CD4-positive, alpha-beta T cell (primary cell): ENCODE data around the gene ATP4A. TPM values are rescaled to one million over a fixed set of nuclear protein-coding genes. Genes with fewer than 3 reads are reported as not detected.

ENCODE experiments used
- ATAC-seq: fragments of 200-7000 bp; cut with Tn5 transposase; one replicate; pipeline ENCODE4 v1.10.0; 2022; ENCODE audit warnings: mild to moderate bottlenecking; ENCODE audit not compliant: poor library complexity
- CTCF ChIA-PET: fragments of 350-600 bp; sonication (Branson Sonifier 250); formaldehyde crosslinking; loops from one replicate; lab custom pipeline; 2021; ENCODE audit warnings: antibody characterized with exemption, inconsistent platforms; lab: Charles Lee
- POLR2A ChIA-PET: fragments of 350-600 bp; sonication (Branson Sonifier 250); formaldehyde crosslinking; loops from one replicate; lab custom pipeline; 2021; ENCODE audit warnings: antibody characterized with exemption, inconsistent platforms; lab: Charles Lee
- DNase-seq, 14 experiments: peaks; one replicate each; pipeline ENCODE4 v3.0.0-alpha.2; 2013 to 2020; ENCODE audit warnings: mixed read lengths in 2 of 14
- H3K27ac ChIP-seq, 2 donors: one replicate each; pipeline versions ENCODE4 v1.5.1 to v1.7.0; 2013; ENCODE audit warnings: low read length in 2 of 2, low read depth in 1 of 2, mild to moderate bottlenecking in 1 of 2
- H3K27me3 ChIP-seq, 2 experiments: 1 replicate in 1 of 2; 2 replicates in 1 of 2; pipeline versions ENCODE4 v1.6.1 to v1.7.0; 2013; ENCODE audit warnings: low read length in 2 of 2, control low read depth in 1 of 2, mild to moderate bottlenecking in 1 of 2, moderate library complexity in 1 of 2; ENCODE audit not compliant: insufficient read depth in 2 of 2, control insufficient read depth in 1 of 2
- H3K36me3 ChIP-seq: one replicate; pipeline ENCODE4 v1.6.1; 2013; ENCODE audit warnings: low read length, control low read depth; ENCODE audit not compliant: insufficient read depth
- H3K4me1 ChIP-seq: one replicate; pipeline ENCODE4 v1.6.1; 2013; ENCODE audit warnings: low read length, control low read depth; ENCODE audit not compliant: insufficient read depth
- H3K4me3 ChIP-seq: one replicate; pipeline ENCODE4 v1.5.1; 2013; ENCODE audit warnings: mild to moderate bottlenecking, low read length, moderate library complexity
- H3K9me3 ChIP-seq, 2 experiments: 1 replicate in 1 of 2; 2 replicates in 1 of 2; pipeline versions ENCODE4 v1.6.1 to v1.7.0; 2013; ENCODE audit warnings: low read length in 2 of 2, mild to moderate bottlenecking in 2 of 2, control low read depth in 1 of 2, moderate library complexity in 1 of 2; ENCODE audit not compliant: control insufficient read depth in 1 of 2, insufficient read depth in 1 of 2
- H3K27ac Mint-ChIP-seq: one replicate; pipeline ENCODE4 v1.8.0; 2020; ENCODE audit warnings: mixed read lengths
- H3K27me3 Mint-ChIP-seq: one replicate; pipeline ENCODE4 v1.8.0; 2021; ENCODE audit warnings: mixed read lengths
- H3K36me3 Mint-ChIP-seq: one replicate; pipeline ENCODE4 v1.8.0; 2021; ENCODE audit warnings: low read depth, mixed read lengths
- H3K4me1 Mint-ChIP-seq: one replicate; pipeline ENCODE4 v1.8.0; 2021; ENCODE audit warnings: low read depth, mixed read lengths
- H3K4me3 Mint-ChIP-seq: one replicate; pipeline ENCODE4 v1.8.0; 2020; ENCODE audit warnings: mild to moderate bottlenecking, mixed read lengths
- H3K9me3 Mint-ChIP-seq: one replicate; pipeline ENCODE4 v1.8.0; 2020; ENCODE audit warnings: mixed read lengths
- intact Hi-C, 2 experiments: fragments of 100-400 bp; cut with DNase I in 1 of 2; cut with micrococcal nuclease in 1 of 2; formaldehyde crosslinking; loops; one replicate each; pipeline versions ENCODE4 v1.15.1 to v1.9.0; 2023 to 2025; cut with DNase I, micrococcal nuclease
- polyA plus RNA-seq, 2 donors: library from polyadenylated mRNA; unstranded; fragments of 120-200 nt; gene quantifications; one replicate each; pipeline ENCODE4 v1.2.1, GENCODE V29; 2013
- total RNA-seq, 174 experiments: library from RNA in 2 of 174; stranded (reverse) in 2 of 174; gene quantifications; one replicate each; pipeline ENCODE4 v1.2.3 and lab custom pipeline; 2021 to 2026
- TF ChIP-seq, protein P1 (sequence below): fragments of 200-600 bp; IDR thresholded peaks from one replicate; pipeline ENCODE4 v1.8.0; 2022; ENCODE audit warnings: antibody characterized with exemption, mild to moderate bottlenecking

Gene ATP4A
- total RNA-seq = not detected
- not detected for polyA plus RNA-seq (2013, experiment 1 of 2)
- polyA plus RNA-seq (2013, experiment 2 of 2) = not detected
- total RNA-seq (lab: John Stamatoyannopoulos, UW) = 0 to 0.20 (median 0) reads per million in 172 experiments

DNA sequence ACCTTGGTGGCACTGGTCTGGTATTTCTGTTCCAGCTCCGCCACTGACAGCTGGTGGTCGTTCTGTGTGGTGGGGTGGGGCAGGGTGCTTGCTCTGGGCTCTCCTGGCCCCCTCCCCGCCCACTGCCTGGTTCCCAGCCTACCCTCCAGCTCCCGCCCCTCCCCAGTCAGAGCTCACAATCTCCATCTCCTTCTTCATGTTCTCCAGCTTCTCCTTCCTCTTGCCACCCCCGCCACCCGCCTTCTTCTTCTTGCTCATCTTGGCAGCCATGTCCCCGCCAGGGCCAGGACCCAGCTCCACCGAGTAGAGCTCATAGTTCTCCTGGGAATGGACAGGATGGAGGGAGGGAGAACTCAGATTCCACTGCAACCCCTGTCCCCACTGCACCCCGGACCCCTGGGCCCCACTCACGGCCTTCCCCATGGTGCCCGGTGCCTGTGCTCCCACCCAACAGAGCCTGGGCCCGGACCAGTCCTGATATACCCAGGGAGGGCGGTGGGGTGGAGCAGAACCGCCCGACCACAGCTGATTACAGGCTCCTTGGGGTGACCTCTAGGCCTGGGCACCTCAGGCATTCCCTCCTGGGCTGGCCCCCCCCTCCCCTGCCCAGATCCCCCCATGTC is at the start of gene ATP4A:
TSS of gene ATP4A (minus strand) at position 452 of the 623 bp plus-strand sequence. CDS start at position 423, 29 bp downstream.
- ATAC-seq (no peak), DNase-seq (no peak)
- H3K9me3 Mint-ChIP-seq = no peaks in the 10 kb centered on the region
- Histone ChIP-seq H3K36me3 (no peaks in the 10 kb centered on the region), H3K9me3 (peaks cover 0 to 15% of the 10 kb centered on the region in 2 experiments), H3K4me3 (no peak within 1 kb of the TSS), H3K27ac (no peak within 1 kb of the TSS), H3K27me3 (peaks cover 12 to 36% of the 10 kb centered on the region in 2 experiments), H3K4me1 (peaks cover 9% of the 10 kb centered on the region)
- intact Hi-C loops = loop anchor here in 1 of 2 experiments (10.0 kb wide), 1 partner anchor 111 kb away; no protein-coding TSS in a partner anchor
- H3K4me3 Mint-ChIP-seq = no peak within 1 kb of the TSS
- peaks cover 73% of the 10 kb centered on the region for H3K27me3 Mint-ChIP-seq
- CTCF ChIA-PET = no interaction called here
- H3K4me1 Mint-ChIP-seq = peaks cover 9% of the 10 kb centered on the region
- H3K27ac Mint-ChIP-seq = no peak within 1 kb of the TSS
- POLR2A ChIA-PET = no interaction called here
- TF ChIP-seq, protein P1, sequence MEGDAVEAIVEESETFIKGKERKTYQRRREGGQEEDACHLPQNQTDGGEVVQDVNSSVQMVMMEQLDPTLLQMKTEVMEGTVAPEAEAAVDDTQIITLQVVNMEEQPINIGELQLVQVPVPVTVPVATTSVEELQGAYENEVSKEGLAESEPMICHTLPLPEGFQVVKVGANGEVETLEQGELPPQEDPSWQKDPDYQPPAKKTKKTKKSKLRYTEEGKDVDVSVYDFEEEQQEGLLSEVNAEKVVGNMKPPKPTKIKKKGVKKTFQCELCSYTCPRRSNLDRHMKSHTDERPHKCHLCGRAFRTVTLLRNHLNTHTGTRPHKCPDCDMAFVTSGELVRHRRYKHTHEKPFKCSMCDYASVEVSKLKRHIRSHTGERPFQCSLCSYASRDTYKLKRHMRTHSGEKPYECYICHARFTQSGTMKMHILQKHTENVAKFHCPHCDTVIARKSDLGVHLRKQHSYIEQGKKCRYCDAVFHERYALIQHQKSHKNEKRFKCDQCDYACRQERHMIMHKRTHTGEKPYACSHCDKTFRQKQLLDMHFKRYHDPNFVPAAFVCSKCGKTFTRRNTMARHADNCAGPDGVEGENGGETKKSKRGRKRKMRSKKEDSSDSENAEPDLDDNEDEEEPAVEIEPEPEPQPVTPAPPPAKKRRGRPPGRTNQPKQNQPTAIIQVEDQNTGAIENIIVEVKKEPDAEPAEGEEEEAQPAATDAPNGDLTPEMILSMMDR = no peak
- H3K36me3 Mint-ChIP-seq = no peaks in the 10 kb centered on the region

DNA sequence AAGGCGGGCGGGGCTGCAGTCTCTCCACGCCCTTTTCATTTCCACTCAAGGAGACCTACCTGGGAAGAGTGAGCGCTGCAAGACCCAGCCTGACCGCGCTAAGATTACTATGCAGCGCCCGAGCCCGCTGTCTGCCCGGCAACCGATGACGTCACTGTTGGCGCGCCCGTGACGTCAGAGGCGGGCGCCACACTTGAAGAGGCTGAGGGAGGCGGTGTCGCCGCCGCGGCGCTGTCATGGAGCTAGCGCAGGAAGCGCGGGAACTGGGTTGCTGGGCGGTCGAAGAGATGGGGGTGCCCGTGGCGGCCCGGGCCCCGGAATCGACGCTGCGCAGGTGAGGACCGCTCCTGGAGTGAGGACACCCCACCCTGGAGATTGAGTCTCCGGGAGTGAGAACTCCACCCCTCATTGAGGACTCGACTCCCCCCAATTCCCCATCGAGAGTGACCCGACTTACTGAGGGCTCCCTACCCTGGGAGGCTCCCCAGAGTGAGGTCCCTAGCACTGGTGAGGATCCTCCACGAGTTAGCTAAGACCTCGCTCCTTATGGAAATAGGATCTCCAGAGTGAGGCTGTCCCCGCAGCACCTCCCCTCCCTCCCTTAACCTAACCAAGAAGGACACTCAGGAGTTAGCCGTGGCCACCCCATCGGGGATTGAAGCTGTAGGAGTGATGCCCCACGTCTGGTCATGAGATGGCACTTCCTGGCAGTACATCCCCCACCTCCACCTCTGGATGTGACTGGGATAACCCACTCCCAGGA is 49.3 kb upstream of the ATP4A start, which contains the start of gene HAUS5:
TSS of gene HAUS5 (plus strand) at position 177 of the 763 bp plus-strand sequence. CDS start at position 237, 60 bp downstream.
- Mint-ChIP-seq H3K4me3 (peak within 1 kb of the TSS; percentile 94), H3K27ac (peak within 1 kb of the TSS; percentile 94), H3K36me3 (peaks cover 16% of the 10 kb centered on the region), H3K4me1 (peaks cover 36% of the 10 kb centered on the region), H3K27me3 (no peaks in the 10 kb centered on the region), H3K9me3 (no peaks in the 10 kb centered on the region)
- TF ChIP-seq, protein P1 = no peak
- peak; percentile 89 to 98 (median 95) for DNase-seq
- H3K27me3 ChIP-seq = no peaks in the 10 kb centered on the region
- intact Hi-C loops = loop anchor here (1.0 to 2.0 kb wide), 5 partner anchors 16 to 67 kb away; partner anchors contain the start of genes COX6B1 (in 1 of the 2), RBM42 (in 1 of the 2) and TMEM147 (in 1 of the 2)
- H3K9me3 ChIP-seq = no peaks in the 10 kb centered on the region
- POLR2A ChIA-PET = interaction anchor here (0.6 to 2.3 kb wide), 7 partner anchors 9 to 802 kb away, joined by 3 to 21 read pairs (median 4); partner anchors contain the start of gene COX6B1
- peaks cover 17% of the 10 kb centered on the region for H3K36me3 ChIP-seq
- ATAC-seq = peak; percentile 91
- H3K4me3 ChIP-seq = peak within 1 kb of the TSS; percentile 92
- H3K4me1 ChIP-seq = peaks cover 38% of the 10 kb centered on the region
- peak within 1 kb of the TSS; percentile 70 to 72 for H3K27ac ChIP-seq
- CTCF ChIA-PET = interaction anchor here (1.1 kb wide), 1 partner anchor 102 kb away, joined by 3 read pairs; no protein-coding TSS in a partner anchor

DNA sequence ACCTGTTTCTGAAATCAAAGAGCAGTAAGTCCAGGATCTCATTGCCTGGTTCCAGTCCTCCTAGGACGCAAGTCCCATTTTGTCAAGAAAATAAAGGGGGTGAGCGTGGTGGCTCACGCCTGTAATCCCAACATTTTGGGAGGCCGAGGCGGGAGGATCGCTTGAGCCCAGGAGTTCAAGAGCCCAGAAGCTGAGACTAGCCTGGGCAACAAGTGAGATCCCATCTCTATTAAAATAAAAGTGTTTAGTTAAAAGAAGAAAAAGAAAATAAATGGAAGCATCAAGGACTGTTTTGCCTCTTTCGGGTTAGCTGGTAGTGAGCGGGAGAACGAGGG is 48.7 kb upstream of the ATP4A start:
- Histone ChIP-seq H3K4me3 (peak overlapping the region; percentile 92), H3K4me1 (peaks cover 38% of the 10 kb centered on the region), H3K27ac (no peak overlapping the region), H3K9me3 (peaks cover 0 to 4% of the 10 kb centered on the region in 2 experiments), H3K36me3 (peaks cover 12% of the 10 kb centered on the region), H3K27me3 (no peaks in the 10 kb centered on the region)
- TF ChIP-seq, protein P1 = no peak
- Mint-ChIP-seq H3K36me3 (peaks cover 16% of the 10 kb centered on the region), H3K4me1 (peaks cover 36% of the 10 kb centered on the region), H3K4me3 (peak overlapping the region; percentile 94), H3K27ac (peak overlapping the region; percentile 94), H3K27me3 (no peaks in the 10 kb centered on the region), H3K9me3 (peaks cover 3% of the 10 kb centered on the region)
- DNase-seq = no peak
- intact Hi-C loops = loop anchor here (1.0 to 2.0 kb wide), 4 partner anchors 16 to 36 kb away; partner anchors contain the start of genes COX6B1 (in 1 of the 2) and RBM42 (in 1 of the 2)
- ChIA-PET POLR2A (interaction anchor here (0.6 to 2.3 kb wide), 6 partner anchors 9 to 802 kb away, joined by 3 to 21 read pairs (median 4); partner anchors contain the start of gene COX6B1), CTCF (no interaction called here)
- no peak for ATAC-seq
